Skeletal muscle cell (primary cell): ENCODE data around the gene CPT1A.

Source experiments
- DNase-seq: peaks from one replicate; pipeline ENCODE4 v3.0.0-alpha.2; 2010; ENCODE audit warnings: low read depth
- H3K4me3 ChIP-seq: 2 replicates; pipeline ENCODE4 v1.5.1; 2011; ENCODE audit warnings: low read depth, mild to moderate bottlenecking, control low read depth, low read length, moderate library complexity

Gene CPT1A

DNA sequence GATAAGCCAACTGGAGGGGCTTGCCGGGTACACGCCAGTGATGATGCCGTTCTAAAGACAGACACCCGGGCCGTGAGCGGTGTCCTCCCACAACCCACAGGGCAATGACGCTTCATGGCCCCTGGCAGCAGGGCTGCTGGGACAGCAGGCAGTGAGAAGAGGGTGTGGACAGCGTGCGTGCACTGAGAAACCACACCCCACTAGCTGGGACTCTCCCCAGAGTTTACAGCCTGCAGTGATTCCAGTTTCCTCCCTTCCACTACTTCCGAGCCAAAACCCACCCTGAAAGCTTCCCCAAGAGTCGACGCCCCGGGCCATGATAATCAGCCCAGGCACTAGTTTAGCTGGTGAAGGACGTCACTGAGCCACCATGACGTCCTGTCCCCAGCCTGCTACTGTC, 29.2 kb downstream of the CPT1A start:
- H3K4me3 ChIP-seq: no peak overlapping the region
- no peak for DNase-seq

DNA sequence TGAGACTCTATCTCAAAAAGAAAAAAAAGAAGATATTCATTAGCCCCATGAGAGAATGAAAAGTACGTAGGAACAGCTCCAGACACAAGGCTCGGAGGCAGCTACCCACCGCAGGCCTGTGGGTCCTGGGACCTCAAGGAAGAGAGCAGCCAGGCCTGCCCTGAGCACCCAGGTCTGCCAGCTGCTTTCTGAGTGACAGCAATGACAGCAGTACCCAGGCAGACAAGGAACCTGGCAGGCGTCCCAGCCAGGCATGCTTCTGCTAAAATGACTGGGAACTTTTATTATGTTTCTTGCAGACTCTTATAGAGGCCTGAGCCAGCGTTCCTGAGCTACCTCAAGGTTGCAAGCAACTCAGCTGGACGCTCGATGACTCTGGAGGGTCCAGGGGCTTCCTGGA, 31.6 kb downstream of the CPT1A start:
- DNase-seq: no peak
- no peak overlapping the region for H3K4me3 ChIP-seq

DNA sequence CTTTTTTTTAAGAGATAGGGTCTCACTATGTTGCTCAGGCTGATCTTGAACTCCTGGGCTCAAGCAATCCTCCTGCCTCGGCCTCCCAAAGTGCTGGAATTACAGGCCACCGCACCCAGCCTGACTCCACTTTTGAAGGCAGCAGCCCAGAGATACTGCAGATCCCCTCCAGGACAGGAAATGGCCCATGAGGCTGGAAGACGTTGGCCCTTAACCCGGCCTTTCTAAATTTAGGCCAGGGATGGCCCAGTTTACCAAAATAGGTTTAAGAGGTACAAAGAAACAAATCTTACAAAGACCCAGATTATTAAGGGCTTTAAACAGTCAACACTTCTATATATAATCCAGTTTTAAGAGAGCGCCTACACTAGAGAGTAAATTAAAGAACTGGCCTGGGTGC, 32.2 kb downstream of the CPT1A start:
- no peak for DNase-seq
- no peak overlapping the region for H3K4me3 ChIP-seq

DNA sequence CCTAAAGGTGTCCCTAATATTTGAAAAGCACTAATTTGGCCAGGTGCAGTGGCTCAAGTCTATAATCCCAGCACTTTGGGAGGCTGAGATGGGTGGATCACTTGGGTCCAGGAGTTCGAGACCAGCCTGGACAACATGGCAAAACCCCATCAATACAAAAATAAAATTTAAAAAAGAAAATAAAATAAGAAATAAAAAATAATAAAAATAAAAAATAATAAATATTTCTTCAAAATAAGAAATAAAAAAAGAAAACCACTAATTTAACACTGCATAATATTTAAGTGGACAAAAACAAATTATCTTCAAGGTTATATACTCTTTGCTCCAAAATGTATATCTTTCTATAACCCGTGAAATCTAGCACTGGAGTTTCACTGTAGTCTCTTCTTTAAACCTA, 32.9 kb downstream of the CPT1A start:
- no peak overlapping the region for H3K4me3 ChIP-seq
- DNase-seq: no peak

DNA sequence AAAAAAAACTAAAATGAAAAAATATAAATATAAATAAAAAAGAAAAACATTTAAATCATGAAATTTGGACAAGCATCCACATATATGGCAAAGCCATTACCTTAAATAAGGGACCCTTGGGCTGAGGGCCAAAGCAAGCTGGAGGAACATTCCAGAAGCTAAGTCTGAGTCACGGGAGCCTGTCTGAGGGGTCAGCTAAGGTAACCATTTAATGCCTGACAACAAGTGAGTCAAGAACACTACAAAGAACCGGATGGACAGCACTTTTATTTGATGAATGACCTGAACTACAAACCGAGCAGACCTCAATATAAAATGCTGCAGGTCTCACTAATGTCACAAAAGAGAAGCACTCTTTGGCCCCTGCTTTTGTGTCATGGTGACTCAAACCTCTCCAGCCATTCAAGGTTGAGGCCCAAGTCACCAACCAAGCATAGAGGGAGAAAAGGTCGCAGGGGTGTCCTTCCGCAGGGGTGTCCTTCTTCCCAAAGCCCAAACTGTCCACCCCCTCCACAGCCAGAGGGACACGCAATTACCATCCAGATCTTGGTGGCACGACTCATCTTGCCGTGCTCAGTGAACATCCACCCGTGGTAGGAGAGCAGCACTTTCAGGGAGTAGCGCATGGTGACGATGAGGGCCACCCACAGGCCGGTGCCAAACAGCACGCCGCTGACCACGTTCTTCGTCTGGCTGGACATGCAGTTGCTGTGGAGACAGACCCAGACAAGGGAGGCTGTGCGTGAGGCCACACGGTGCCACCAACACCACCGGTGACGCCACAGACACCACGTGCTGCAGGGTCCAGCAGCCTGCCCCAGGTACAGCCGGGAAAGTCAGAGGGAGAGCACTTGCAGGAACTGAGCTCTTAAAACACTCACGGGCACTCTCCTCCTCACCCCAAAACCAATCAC, 34.5 kb downstream of the CPT1A start:
- DNase-seq: peak; percentile 17
- no peak overlapping the region for H3K4me3 ChIP-seq

DNA sequence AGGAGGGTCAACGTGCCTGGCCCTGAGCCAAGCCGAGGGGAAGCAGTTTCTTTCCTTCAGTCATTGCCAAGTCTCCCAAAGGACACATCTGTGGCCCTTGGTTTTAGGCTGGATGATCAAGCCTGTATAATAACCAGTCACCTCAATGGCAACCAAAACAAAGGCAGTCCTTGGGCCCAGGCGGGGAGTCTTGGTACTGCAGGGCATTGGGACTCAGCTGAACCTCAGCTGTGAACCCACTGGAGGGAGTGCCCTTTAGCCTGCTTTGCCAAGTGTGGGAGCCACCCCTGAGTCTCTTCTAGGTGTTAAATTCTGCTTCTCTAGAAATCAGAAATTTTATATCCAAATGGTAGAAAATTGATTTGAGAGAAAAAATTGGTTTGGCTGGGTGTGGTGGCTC, 36.9 kb downstream of the CPT1A start:
- DNase-seq: no peak
- no peak overlapping the region for H3K4me3 ChIP-seq

DNA sequence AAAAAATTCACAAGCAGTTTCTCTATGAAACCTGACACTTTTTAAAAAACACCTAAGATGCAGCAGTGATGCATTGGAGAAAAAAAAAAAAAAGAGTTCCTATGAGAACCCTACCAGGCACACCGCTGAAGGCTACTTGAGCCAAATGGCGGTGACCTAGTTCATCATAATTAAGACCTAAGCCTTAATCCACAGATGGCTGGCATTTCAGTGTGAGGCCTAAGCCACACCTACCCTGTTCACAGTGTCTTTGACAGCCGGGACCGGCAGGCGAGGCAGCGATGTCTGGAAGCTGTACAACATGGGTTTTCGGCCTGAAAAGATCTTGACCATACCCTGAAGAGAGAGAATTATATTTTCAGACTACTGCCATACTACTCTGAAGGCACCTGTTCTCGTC, 38.0 kb downstream of the CPT1A start:
- no peak for DNase-seq
- H3K4me3 ChIP-seq: no peak overlapping the region

DNA sequence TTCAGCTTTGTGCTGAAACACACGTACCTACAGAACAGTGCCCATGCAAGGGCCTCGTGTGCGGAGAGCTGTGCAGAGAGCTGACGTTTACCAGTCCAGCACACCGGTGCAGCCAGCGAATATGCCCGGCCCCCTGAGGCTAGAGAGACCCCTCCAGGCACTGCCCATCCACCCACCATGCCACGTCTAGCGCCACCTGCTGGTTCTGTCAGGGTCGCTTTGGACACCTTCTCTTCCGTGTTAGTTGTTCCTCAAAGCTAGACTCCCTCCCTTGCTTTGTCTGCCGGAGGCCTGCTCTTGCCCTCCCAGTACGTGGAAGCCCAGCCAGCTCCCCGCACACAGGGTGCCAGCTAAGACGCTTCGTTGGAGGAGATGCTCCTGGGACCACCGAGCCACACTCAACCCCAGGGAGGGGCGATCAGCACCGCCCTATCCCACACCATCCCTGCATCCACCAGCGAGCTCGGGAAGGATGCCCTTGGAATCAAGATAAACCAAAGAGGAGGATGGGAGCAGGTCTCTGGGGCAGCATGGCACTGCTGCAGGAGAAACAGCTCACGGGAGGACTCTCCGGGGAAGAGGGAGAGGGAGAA, 43.4 kb downstream of the CPT1A start:
- DNase-seq: no peak

DNA sequence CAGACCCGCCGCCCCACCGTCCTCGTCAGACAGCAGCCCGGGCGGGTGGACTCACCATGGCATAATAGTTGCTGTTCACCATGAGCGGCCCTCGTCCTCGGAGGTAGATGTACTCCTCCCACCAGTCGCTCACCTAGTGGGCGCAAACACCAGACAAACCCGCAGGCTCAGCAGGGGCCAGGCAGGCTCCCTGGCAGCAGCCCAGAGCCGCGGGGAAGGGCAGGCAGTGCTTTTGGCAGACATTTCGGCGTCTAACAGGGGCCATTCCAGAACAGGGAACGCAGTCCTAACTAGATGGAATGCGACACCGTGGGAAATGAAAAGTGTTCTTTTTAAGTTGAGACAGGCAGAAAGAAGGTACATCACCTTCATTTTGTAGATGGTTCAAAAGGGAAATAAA, 44.9 kb downstream of the CPT1A start:
- DNase-seq: no peak
- no peak overlapping the region for H3K4me3 ChIP-seq

More for the DNA sequence above, 43.4 kb downstream of the CPT1A start:
- no peak overlapping the region for H3K4me3 ChIP-seq

DNA sequence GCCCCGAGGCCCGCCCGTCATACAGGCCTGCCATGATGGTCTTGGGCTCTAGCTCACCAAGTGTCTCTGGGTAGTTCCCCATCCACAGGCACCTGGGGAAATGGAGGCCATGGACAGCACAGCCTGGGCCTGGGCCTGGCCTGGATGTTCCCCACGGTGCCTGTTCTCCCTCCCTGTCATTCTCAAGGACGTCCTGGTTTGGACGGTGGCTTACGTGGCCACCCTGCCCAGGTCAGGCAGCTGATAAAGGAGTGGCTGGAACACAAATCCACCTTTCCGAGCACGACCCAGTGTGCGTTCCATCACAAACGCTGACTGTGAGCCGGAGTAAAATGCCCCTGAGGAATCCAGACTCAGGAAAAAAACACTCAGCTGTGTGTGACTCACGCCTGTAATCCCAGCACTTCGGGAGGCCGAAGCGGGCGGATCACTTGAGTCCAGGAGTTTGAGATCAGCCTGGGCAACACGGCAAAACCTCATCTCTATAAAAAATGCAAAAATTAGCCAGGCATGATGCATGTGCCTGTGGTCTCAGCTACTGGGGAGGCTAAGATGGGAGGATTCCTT, 49.2 kb downstream of the CPT1A start:
- DNase-seq: no peak
- H3K4me3 ChIP-seq: no peak overlapping the region

DNA sequence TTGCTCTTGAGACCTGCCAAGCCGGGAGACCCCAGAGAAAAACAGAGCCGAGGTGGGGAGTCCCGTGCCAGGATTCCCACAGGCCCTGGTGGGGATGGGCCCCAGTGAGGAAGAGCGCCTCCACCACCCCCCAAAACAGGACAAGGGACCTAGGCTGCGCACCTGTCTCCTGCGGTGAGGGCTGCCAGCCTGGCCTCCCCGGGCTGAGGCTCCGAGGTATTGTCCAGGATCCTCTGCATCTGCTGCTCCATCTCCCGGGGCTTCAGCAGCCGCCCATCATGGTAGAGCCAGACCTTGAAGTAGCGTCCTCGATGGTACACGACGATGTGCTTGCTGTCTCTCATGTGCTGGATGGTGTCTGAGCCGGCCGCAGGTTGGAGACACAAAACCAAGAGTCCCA, 57.1 kb downstream of the CPT1A start:
- H3K4me3 ChIP-seq: no peak overlapping the region
- DNase-seq: no peak

DNA sequence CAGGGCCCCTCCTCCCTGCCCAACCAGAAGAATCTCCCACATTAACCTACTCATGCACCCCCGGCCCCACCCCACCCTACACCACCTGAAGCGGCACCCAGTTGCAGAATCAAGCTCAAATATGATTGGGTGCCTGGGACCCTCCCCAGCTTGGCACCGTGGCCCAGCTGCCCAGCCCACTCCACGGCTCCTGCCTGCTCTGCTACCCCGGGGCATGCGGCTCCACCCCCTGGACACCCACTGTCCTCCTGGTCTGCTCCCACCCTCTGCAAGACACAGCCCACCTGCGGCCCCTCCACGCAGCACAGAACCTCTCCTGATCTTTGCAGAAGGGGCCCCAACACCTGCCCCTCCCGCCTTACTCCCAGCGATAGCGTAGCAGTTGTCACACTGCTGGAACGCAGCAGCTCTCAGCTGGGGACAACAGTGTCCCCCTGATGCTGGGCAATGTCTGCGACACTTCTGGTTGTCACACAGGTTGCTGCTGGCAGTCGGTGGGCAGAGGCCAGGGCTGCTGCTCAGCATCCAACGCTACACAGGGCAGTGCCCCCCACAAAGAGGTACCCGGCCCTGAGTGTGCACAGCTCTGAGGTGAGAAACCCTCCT, 58.4 kb downstream of the CPT1A start:
- DNase-seq: no peak
- H3K4me3 ChIP-seq: no peak overlapping the region

DNA sequence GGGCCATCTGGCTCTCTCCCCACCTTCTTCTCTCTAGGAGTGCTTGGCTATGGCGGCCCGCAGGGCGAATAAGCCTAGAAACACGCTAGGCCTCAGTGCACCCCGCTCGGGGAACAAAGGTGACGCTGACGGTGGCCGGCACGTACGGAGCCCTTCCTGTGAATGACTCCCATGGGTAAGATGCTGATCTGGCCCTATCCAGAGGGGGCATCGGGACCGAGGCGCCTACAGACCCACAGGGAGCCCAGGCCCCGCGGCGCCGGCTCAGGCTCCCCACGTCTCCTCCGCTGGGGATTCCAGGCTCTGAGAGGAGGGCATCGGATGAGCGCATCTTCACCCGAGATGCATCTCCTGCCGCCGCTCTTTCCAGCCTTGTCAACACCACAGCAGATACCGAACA, 59.0 kb downstream of the CPT1A start:
- no peak overlapping the region for H3K4me3 ChIP-seq
- no peak for DNase-seq

DNA sequence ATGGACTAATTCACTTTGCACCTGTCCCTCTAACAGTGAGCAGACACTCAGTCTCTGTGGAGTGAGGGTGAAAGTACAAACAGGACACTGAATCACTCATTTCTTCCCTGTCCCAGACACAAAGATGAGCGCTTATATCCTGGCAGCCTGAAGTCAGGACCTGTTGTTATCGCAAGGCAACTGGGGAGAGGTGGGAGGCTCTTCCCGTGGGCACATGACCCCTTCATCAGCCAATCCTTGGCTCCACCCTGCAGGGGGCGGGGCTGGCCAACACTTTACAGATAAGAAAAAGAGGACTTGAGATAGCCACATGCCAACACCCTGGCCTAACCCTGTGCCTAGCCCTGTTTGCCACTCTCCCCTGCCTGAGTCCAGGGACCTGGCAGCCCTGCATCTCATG, 60.9 kb downstream of the CPT1A start:
- DNase-seq: no peak
- H3K4me3 ChIP-seq: no peak overlapping the region

DNA sequence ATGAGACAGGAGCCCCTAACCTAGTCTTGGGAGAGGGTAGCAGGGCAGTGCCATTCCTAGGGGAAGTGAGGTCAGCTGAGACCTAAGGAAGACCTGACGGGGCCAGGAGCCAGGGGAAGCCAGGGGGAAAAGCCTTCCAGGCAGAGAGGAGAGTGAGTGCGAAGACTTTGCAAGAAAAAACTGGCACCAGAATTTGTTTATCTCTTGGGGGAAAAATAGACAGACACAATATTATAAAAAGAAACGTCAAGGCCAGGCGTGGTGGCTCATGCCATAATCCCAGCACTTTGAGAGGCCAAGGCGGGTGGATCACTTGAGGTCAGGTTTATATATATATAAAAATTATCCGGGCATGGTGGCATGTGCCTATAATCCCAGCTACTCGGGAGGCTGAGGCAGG, 63.5 kb downstream of the CPT1A start:
- no peak overlapping the region for H3K4me3 ChIP-seq
- no peak for DNase-seq

DNA sequence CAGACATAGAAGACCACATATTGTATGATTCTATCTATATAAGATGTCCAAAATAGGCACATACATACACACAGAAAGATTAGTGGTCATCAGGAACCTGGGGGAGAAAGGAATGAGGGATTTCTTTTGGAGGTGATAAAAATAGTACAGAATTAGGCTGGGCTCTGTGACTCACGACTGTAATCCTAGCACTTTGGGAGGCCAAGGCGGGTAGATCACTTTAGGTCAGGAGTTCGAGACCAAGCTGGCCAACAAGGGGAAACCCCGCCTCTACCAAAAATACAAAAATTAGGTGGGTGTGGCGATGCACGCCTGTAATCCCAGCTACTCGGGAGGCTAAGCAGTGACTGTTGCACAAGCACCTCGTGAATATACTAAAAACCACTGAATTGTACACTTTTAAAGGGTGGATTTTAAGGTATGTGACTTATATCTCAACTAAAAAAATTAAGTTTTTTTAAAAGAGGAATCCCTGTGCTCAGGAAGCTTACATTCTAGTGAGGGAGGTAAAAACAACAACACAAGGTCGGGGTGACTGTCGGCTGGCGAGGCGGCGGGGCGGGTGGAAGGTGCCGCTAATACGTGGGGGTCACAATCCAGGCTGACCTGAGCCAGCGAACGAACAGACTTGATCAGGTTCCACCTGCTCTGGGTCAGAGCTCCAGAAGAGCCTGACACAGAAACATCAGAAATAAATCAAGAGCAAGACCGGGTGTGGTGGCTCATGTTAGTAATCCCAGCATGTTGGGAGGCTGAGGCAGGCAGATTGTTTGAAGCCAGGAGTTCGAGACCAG, 65.1 kb downstream of the CPT1A start:
- H3K4me3 ChIP-seq: no peak overlapping the region
- DNase-seq: no peak

DNA sequence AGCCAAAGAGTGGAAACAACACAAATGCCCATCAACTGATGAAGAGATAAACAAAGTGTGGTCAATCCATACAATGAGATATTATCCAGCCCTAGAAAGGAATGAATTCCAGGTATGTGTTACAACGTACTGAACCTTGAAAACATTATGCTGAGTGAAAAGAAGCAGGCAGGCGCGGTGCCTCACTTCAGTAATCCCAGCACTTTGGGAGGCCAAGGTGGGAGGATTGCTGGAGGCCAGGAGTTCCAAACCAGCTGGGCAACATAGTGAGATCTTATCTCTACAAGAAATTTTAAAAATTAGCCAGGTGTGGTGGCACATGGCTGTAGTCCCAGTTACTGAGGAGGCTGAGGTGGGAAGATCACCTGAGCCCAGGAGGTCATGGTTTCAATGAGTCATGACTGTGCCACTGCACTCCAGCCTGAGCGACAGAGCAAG, 65.7 kb downstream of the CPT1A start:
- no peak overlapping the region for H3K4me3 ChIP-seq
- no peak for DNase-seq

DNA sequence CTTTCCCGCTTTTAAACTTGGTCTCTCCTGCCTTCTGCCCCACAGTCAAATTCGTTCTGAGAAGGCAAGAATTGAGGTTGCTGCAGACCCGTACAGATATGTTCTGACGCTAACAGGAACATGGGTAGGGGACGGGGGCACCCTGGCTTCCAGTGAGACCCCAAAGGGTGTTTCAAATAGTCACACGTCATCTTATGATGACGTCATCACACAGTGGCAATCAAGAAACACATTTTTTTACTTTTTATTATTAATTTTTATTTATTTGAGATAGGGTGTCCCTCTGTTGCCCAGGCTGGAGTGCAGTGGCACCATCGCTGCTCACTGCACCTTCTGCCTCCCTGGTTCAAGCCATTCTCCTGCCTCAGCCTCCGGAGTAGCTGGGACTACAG, 67.5 kb downstream of the CPT1A start:
- no peak overlapping the region for H3K4me3 ChIP-seq
- DNase-seq: no peak

DNA sequence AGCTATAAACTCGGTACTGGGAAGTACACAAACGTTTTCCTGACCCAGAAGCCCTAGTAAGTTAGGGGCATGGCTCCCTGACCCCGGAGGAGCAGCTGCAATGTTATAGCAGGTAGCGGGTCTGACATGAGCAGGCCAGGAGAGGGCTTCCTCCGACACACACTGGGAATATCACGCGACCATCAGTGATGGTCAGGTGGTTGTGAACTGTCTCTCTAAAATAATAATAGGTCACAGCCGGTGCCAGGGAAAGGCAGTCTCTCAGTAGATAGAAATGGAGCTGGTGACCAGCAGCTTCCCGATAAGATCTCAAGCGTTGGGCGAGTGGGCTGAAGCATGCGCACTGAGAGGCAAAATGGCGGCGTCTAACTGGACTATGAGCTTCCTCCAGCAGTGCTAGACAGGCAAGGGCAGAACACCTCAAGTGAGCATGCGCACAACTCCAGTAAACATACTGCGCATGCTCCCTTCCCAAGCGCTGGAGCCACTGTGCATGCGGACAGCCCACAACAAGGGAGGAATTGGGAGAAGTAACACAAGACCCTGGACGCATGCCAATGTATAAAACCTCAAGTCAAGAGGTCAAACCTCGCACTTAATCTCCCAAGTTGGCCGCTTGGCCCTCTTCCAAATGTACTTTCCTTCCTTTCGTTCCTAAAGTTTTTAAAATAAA, 68.1 kb downstream of the CPT1A start:
- no peak for DNase-seq
- no peak overlapping the region for H3K4me3 ChIP-seq
